ENCODE measurements around the gene NXNL1.

GRCh38 chr19:17469481-17470067, 8.8 kb upstream of the NXNL1 start:
- TF ChIP-seq CTCF (IDR thresholded peaks at IDR 0.05 in 2 of 3, conservative IDR thresholded peaks at IDR 0.05 in 1 of 3; ENCODE audit: borderline replicate concordance in 1 of 3, insufficient read depth in 1 of 3, low read depth in 2 of 3, low read length in 2 of 3) (no peak), SIN3A (IDR thresholded peaks at IDR 0.05; ENCODE audit: low read depth) (no peak), SP1 (IDR thresholded peaks at IDR 0.05; ENCODE audit: low read depth) (no peak)
